PC-9 (cell line): Measurements from ENCODE around the gene LRCH3. TPM values are rescaled to one million over a fixed set of nuclear protein-coding genes. Genes with fewer than 3 reads are reported as not detected.

Experiments used
- BruUV-seq: library from RNA; stranded (reverse); fragments of 400-500 nt; replicated peaks from 2 replicates; lab custom pipeline; 2021; lab: Mats Ljungman, UMichigan
- CTCF ChIA-PET: fragments of 300-600 bp; sonication (Branson Sonifier 250); formaldehyde crosslinking; loops from one replicate; lab custom pipeline; 2022; ENCODE audit warnings: antibody characterized with exemption; lab: Charles Lee
- POLR2A ChIA-PET: fragments of 300-600 bp; sonication (Branson Sonifier 250); formaldehyde crosslinking; loops from one replicate; lab custom pipeline; 2022; ENCODE audit warnings: antibody characterized with exemption; ENCODE audit not compliant: unreplicated experiment; lab: Charles Lee
- DNase-seq, 2 experiments: peaks; one replicate each; pipeline versions ENCODE4 v3.0.0 to v3.0.0-alpha.2; 2015 to 2022; ENCODE audit warnings: mixed read lengths in 1 of 2
- H2AFZ ChIP-seq: fragments of 200-600 bp; sonication (generic); 2 replicates; pipeline ENCODE4 v1.8.1; 2017; ENCODE audit warnings: antibody characterized with exemption
- H3F3A ChIP-seq: fragments of 200-600 bp; sonication (generic); 2 replicates; pipeline ENCODE4 v1.8.1; 2017; ENCODE audit warnings: antibody characterized with exemption, mild to moderate bottlenecking, low read depth; ENCODE audit not compliant: insufficient read depth
- H3K27ac ChIP-seq: fragments of 200-600 bp; sonication (generic); 2 replicates; pipeline ENCODE4 v1.6.1; 2016; ENCODE audit warnings: mixed run types
- H3K27me3 ChIP-seq: fragments of 200-600 bp; sonication (generic); 2 replicates; pipeline ENCODE4 v1.6.1; 2016; ENCODE audit warnings: low read depth, mixed run types; ENCODE audit not compliant: insufficient read depth
- H3K36me3 ChIP-seq: fragments of 200-600 bp; sonication (generic); 2 replicates; pipeline ENCODE4 v1.6.1; 2016; ENCODE audit warnings: low read depth, mixed run types
- H3K4me1 ChIP-seq: fragments of 200-600 bp; sonication (generic); replicated peaks from 2 replicates; pipeline ENCODE4 v1.6.1; 2016; ENCODE audit warnings: mixed run types; ENCODE audit not compliant: insufficient read depth
- H3K4me2 ChIP-seq: fragments of 200-600 bp; sonication (generic); 2 replicates; pipeline ENCODE4 v1.6.1; 2017; ENCODE audit warnings: mixed run types
- H3K4me3 ChIP-seq: fragments of 200-600 bp; sonication (generic); 2 replicates; pipeline ENCODE4 v1.6.1; 2016; ENCODE audit warnings: mixed run types
- H3K79me2 ChIP-seq: fragments of 200-600 bp; sonication (generic); 2 replicates; pipeline ENCODE4 v1.6.1; 2017; ENCODE audit warnings: low read depth, mixed run types
- H3K9me2 ChIP-seq: fragments of 200-600 bp; sonication (generic); 2 replicates; pipeline ENCODE4 v1.8.1; 2017; ENCODE audit warnings: mild to moderate bottlenecking; ENCODE audit not compliant: insufficient read depth
- H3K9me3 ChIP-seq: fragments of 200-600 bp; sonication (generic); 2 replicates; pipeline ENCODE4 v1.8.1; 2016; ENCODE audit warnings: low read depth; ENCODE audit not compliant: insufficient read depth
- H4K20me1 ChIP-seq: fragments of 200-600 bp; sonication (generic); 2 replicates; pipeline ENCODE4 v1.8.1; 2017; ENCODE audit not compliant: insufficient read depth
- CTCF ChIP-seq: fragments of 200-600 bp; sonication (generic); conservative IDR thresholded peaks from 2 replicates; pipeline ENCODE4 v1.6.1; 2017; ENCODE audit warnings: mixed run types, antibody characterized with exemption, mild to moderate bottlenecking, moderate library complexity
- EZH2 ChIP-seq: fragments of 200-600 bp; sonication (generic); IDR thresholded peaks from 2 replicates; pipeline ENCODE4 v1.8.0; 2017; ENCODE audit warnings: antibody characterized with exemption, low read depth
- intact Hi-C: fragments of 100-400 bp; cut with micrococcal nuclease; formaldehyde crosslinking; loops from one replicate; pipeline ENCODE4 v1.10.0; 2022; ENCODE audit not compliant: unreplicated experiment
- total RNA-seq: library from RNA; stranded (reverse); gene quantifications from 2 replicates; pipeline ENCODE4 v1.2.3, GENCODE V29; 2021

LRCH3 gene
- total RNA-seq, 1 experiment from 2014 or later, result 51.9 TPM

GRCh38 chr3:197866035-197866434 lies 75.0 kb downstream of the LRCH3 start:
- CTCF ChIA-PET, result interaction anchor here (0.5 kb wide), 1 partner anchor 68 kb away, joined by 3 read pairs; no protein-coding TSS in a partner anchor
- Histone ChIP-seq H3K4me2 (no peak overlapping the region), H3F3A (0 out of 2 replicates have a peak, but pooled peaks cover 7% of the 10 kb centered on the region), H3K9me3 (no peaks in the 10 kb centered on the region), H3K9me2 (no peaks in the 10 kb centered on the region), H3K79me2 (no peaks in the 10 kb centered on the region), H3K4me3 (no peak overlapping the region), H3K4me1 (no peaks in the 10 kb centered on the region), H4K20me1 (no peaks in the 10 kb centered on the region), H3K36me3 (0 out of 2 replicates have a peak, but pooled peaks cover 21% of the 10 kb centered on the region), H3K27me3 (no peaks in the 10 kb centered on the region), H2AFZ (no peak overlapping the region), H3K27ac (no peak overlapping the region)
- no TSS peak for BruUV-seq
- TF ChIP-seq EZH2, result no peak
- TF ChIP-seq CTCF, result no peak
- intact Hi-C loops, result no loop called here
- DNase-seq, result peak in 1 of 2 experiments; percentile 6
- POLR2A ChIA-PET, result no interaction called here

- Histone ChIP-seq H3K79me2 (no peaks in the 10 kb centered on the region), H4K20me1 (no peaks in the 10 kb centered on the region), H3K36me3 (peaks cover 10% of the 10 kb centered on the region; the same call in 1 of the 2 replicates), H3K27ac (no peak overlapping the region), H3K27me3 (no peaks in the 10 kb centered on the region), H2AFZ (no peak overlapping the region), H3K4me1 (no peaks in the 10 kb centered on the region), H3K4me3 (no peak overlapping the region), H3K4me2 (no peak overlapping the region), H3F3A (peaks cover 3% of the 10 kb centered on the region; the same call in 1 of the 2 replicates), H3K9me3 (no peaks in the 10 kb centered on the region), H3K9me2 (no peaks in the 10 kb centered on the region)
- TF ChIP-seq CTCF (no peak), EZH2 (no peak)
- ChIA-PET POLR2A (no interaction called here), CTCF (no interaction called here)
- DNase-seq, result peak in 1 of 2 experiments; percentile 12
- BruUV-seq, result no TSS peak
- intact Hi-C loops, result no loop called here
These were observed 82.3 kb downstream of the LRCH3 start for GRCh38 chr3:197873329-197873728.

- DNase-seq, result peak in 1 of 2 experiments; percentile 8
- Histone ChIP-seq H3K4me2 (no peak overlapping the region), H3K4me1 (no peaks in the 10 kb centered on the region), H3K27me3 (no peaks in the 10 kb centered on the region), H3K9me3 (no peaks in the 10 kb centered on the region), H3K27ac (no peak overlapping the region), H4K20me1 (no peaks in the 10 kb centered on the region), H3K9me2 (no peaks in the 10 kb centered on the region), H2AFZ (no peak overlapping the region), H3K36me3 (peaks cover 10% of the 10 kb centered on the region; the same call in 1 of the 2 replicates), H3K4me3 (no peak overlapping the region), H3K79me2 (no peaks in the 10 kb centered on the region), H3F3A (no peaks in the 10 kb centered on the region; the same call in 1 of the 2 replicates)
- ChIA-PET POLR2A (no interaction called here), CTCF (no interaction called here)
- no peak for TF ChIP-seq EZH2
- TF ChIP-seq CTCF, result no peak
- intact Hi-C loops, result no loop called here
- BruUV-seq, result no TSS peak
These were observed 83.0 kb downstream of the LRCH3 start for GRCh38 chr3:197874064-197874463.
